ENCODE measurements around the gene CDK10. TPM values are rescaled to one million over a fixed set of nuclear protein-coding genes. Genes with fewer than 3 reads are reported as not detected.
"Not testable (repeated sequence)": the region's sequence is repeated elsewhere in the genome, so short reads cannot be mapped to it uniquely, and the experiment has no call there.

CDK10 gene
- polyA plus RNA-seq, 1 experiment: 31.6 TPM

DNA sequence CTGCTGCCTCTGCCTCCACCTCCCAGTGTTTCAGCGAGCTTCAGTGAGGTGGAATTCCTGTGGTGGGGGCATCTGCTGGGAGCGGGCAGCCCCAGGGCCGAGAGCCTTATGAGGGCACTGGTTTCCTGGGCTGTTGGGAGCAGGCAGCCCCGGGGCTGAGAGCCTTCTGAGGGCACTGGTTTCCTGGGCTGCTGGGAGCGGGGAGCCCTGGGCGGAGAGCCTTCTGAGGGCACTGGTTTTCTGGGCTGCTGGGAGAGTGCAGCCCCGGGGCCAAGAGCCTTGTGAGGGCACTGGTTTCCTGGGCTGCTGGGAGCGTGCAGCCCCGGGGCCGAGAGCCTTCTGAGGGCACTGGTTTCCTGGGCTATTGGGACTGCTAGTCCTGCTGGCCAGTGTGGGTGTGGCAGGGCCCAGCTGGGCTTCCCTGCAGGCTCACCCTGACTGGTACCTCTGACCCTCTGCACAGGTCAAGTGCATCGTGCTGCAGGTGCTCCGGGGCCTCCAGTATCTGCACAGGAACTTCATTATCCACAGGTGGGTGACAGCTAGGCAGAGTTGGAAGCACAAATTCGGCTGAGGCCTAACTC lies 5.6 kb downstream of the CDK10 start:
- Histone ChIP-seq H3K27me3 (ENCODE audit: control insufficient read depth, insufficient read depth, low read length) (no peaks in the 10 kb centered on the region), H3K9me3 (ENCODE audit: control insufficient read depth, insufficient read depth, low read length) (peaks cover 1% of the 10 kb centered on the region; the same call in 1 of the 2 replicates), H3K27ac (ENCODE audit: low read depth, low read length) (no peak overlapping the region), H3K4me3 (ENCODE audit: low read depth, low read length) (no peak overlapping the region)
- TF ChIP-seq, protein P1, sequence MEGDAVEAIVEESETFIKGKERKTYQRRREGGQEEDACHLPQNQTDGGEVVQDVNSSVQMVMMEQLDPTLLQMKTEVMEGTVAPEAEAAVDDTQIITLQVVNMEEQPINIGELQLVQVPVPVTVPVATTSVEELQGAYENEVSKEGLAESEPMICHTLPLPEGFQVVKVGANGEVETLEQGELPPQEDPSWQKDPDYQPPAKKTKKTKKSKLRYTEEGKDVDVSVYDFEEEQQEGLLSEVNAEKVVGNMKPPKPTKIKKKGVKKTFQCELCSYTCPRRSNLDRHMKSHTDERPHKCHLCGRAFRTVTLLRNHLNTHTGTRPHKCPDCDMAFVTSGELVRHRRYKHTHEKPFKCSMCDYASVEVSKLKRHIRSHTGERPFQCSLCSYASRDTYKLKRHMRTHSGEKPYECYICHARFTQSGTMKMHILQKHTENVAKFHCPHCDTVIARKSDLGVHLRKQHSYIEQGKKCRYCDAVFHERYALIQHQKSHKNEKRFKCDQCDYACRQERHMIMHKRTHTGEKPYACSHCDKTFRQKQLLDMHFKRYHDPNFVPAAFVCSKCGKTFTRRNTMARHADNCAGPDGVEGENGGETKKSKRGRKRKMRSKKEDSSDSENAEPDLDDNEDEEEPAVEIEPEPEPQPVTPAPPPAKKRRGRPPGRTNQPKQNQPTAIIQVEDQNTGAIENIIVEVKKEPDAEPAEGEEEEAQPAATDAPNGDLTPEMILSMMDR (IDR thresholded peaks at IDR 0.05; ENCODE audit: low read depth, low read length): no peak
- CTCF ChIA-PET: no interaction called here
- POLR2A ChIA-PET: no interaction called here
- no peak for DNase-seq (ENCODE audit: low read depth, low spot score)

DNA sequence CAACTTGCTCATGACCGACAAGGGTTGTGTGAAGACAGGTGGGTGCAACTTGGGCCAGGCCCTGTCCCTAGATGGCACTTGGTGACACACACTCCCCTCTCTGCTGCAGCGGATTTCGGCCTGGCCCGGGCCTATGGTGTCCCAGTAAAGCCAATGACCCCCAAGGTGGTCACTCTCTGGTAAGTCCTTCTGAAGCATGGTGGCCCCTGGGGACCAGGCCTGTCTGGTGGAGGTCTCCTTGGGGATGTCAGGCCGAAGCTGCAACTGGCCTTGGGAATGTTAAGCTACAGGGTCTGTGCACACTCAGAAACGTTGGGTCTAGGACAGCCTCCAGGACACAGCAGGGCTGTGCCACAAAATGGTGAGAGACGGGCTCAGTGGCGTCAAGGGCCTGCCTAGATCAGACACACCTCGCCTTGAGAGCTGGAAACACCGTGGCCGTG lies 6.8 kb downstream of the CDK10 start:
- no peaks in the 10 kb centered on the region for H3K9me3 ChIP-seq (ENCODE audit: control insufficient read depth, insufficient read depth, low read length)
- DNase-seq (ENCODE audit: low read depth, low spot score): no peak
- H3K4me3 ChIP-seq (ENCODE audit: low read depth, low read length): no peak overlapping the region
- H3K27ac ChIP-seq (ENCODE audit: low read depth, low read length): no peak overlapping the region
- TF ChIP-seq, protein P1 (IDR thresholded peaks at IDR 0.05; ENCODE audit: low read depth, low read length): no peak
- no peaks in the 10 kb centered on the region for H3K27me3 ChIP-seq (ENCODE audit: control insufficient read depth, insufficient read depth, low read length)
- ChIA-PET POLR2A (interaction anchor here (0.6 kb wide), 1 partner anchor 47 kb away, joined by 3 read pairs; no protein-coding TSS in a partner anchor), CTCF (no interaction called here)

DNA sequence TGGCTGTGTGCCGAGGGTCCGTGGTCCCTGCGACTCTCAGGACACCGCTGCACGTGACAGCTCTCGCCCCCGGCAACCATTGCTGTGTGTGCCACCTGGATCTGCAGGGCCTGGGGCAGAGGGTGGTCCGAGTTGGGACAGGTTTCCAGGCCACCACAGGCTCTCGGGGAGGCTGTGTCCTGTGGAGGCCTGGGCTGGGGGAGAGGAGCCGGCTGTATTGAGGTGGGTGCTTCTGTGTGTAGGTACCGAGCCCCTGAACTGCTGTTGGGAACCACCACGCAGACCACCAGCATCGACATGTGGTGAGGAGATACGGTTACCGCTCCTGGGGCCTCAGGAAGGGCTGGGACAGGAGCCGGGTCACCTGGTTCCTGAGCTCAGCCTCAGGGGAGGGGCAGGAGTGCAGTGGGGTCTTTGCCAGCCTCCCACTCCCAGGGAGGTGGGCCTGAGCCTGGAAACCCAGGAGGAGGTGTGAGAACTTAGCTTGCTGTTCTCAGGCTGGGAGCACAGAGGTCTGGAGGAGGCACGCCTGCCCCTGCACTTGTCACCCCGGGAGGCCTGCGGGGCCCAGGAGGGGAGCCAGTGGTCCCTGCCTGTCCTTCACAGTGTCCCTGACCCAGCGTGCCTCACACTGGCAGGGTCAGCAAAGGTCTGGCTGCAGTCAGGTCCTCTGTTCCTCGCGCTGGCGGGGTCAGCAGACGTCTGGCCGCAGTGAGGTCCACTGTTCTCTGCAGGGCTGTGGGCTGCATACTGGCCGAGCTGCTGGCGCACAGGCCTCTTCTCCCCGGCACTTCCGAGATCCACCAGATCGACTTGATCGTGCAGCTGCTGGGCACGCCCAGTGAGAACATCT lies 7.7 kb downstream of the CDK10 start:
- no peak overlapping the region for H3K27ac ChIP-seq (ENCODE audit: low read depth, low read length)
- CTCF ChIA-PET: no interaction called here
- H3K4me3 ChIP-seq (ENCODE audit: low read depth, low read length): no peak overlapping the region
- H3K9me3 ChIP-seq (ENCODE audit: control insufficient read depth, insufficient read depth, low read length): no peaks in the 10 kb centered on the region
- TF ChIP-seq, protein P1 (IDR thresholded peaks at IDR 0.05; ENCODE audit: low read depth, low read length): no peak
- no peaks in the 10 kb centered on the region for H3K27me3 ChIP-seq (ENCODE audit: control insufficient read depth, insufficient read depth, low read length)
- no peak for DNase-seq (ENCODE audit: low read depth, low spot score)
- POLR2A ChIA-PET: interaction anchor here (0.6 kb wide), 1 partner anchor 47 kb away, joined by 3 read pairs; no protein-coding TSS in a partner anchor

GRCh38 chr16:89694784-89695085 lies 8.2 kb downstream of the CDK10 start:
- POLR2A ChIA-PET, CTCF ChIA-PET: not testable (repeated sequence)

DNA sequence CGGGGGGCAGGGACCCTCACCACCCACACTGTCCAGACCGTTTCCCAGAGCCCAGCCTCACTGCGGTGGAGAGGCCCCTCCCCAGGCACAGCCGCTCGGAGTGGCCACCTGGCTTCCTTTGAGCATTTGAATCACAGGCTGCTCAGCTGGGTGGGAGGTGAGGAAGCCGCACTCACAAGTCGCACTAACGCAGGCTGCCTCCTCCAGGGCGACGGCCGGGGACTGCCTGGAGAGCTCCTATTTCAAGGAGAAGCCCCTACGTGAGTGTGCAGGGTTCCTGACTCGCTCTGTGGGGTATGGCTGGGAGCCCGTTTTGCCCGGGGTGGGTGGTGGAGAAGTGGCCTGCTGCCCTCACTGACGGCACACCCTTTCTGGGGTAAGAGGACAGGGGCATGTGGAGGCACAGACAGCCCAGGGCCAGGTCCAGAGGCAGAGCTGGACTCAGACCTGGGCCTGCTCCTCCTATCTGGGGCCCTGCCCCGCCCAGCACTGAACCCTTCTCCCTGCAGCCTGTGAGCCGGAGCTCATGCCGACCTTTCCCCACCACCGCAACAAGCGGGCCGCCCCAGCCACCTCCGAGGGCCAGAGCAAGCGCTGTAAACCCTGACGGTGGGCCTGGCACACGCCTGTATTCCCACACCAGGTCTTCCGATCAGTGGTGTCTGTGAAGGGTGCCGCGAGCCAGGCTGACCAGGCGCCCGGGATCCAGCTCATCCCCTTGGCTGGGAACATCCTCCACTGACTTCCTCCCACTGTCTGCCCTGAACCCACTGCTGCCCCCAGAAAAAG lies 8.8 kb downstream of the CDK10 start:
- H3K27ac ChIP-seq (ENCODE audit: low read depth, low read length): no peak overlapping the region
- no peaks in the 10 kb centered on the region for H3K27me3 ChIP-seq (ENCODE audit: control insufficient read depth, insufficient read depth, low read length)
- ChIA-PET POLR2A (interaction anchor here (0.6 kb wide), 1 partner anchor 103 kb away, joined by 6 read pairs; no protein-coding TSS in a partner anchor), CTCF (no interaction called here)
- H3K9me3 ChIP-seq (ENCODE audit: control insufficient read depth, insufficient read depth, low read length): no peaks in the 10 kb centered on the region
- no peak for DNase-seq (ENCODE audit: low read depth, low spot score)
- TF ChIP-seq, protein P1 (IDR thresholded peaks at IDR 0.05; ENCODE audit: low read depth, low read length): no peak
- H3K4me3 ChIP-seq (ENCODE audit: low read depth, low read length): no peak overlapping the region

More at GRCh38 chr16:89694784-89695085, 8.2 kb downstream of the CDK10 start:
- DNase-seq (ENCODE audit: low read depth, low spot score); H3K9me3 ChIP-seq (ENCODE audit: control insufficient read depth, insufficient read depth, low read length); H3K27ac ChIP-seq (ENCODE audit: low read depth, low read length); H3K27me3 ChIP-seq (ENCODE audit: control insufficient read depth, insufficient read depth, low read length); H3K4me3 ChIP-seq (ENCODE audit: low read depth, low read length): not testable (repeated sequence)
